ENCODE results near the gene MMP20. TPM values are rescaled to one million over a fixed set of nuclear protein-coding genes. Genes with fewer than 3 reads are reported as not detected.

The MMP20 gene
- total and polyA plus RNA-seq, 2 donors (not counting 3 experiments of a cell fraction or from before 2014, with no cell fraction given), result not detected

GRCh38 chr11:102534261-102534872, 90.8 kb downstream of the MMP20 start:
- H3K4me3 ChIP-seq (replicated peaks in 1 of 3; ENCODE audit: insufficient read depth in 1 of 3, low read depth in 1 of 3, low read length in 3 of 3), result no peak overlapping the region
- ChIA-PET CTCF (no interaction called here), POLR2A (no interaction called here)
- H3K9me1 ChIP-seq (replicated peaks; ENCODE audit: control insufficient read depth, extremely low read depth, insufficient read depth, low read length), result no peaks in the 10 kb centered on the region
- intact Hi-C loops (cut with micrococcal nuclease), result no loop called here
- no peak overlapping the region for H2AFZ ChIP-seq (ENCODE audit: low read depth, low read length)
- H3K4me1 ChIP-seq (ENCODE audit: control insufficient read depth, extremely low read depth, insufficient read depth, low read length), result peaks cover 14% of the 10 kb centered on the region
- TF ChIP-seq FOS (IDR thresholded peaks at IDR 0.05; ENCODE audit: borderline replicate concordance, insufficient read depth, low read length) (no peak), JUN (IDR thresholded peaks at IDR 0.05; ENCODE audit: borderline replicate concordance, insufficient read depth, insufficient read length, low read depth) (no peak), CTCF (IDR thresholded peaks at IDR 0.05; ENCODE audit: extremely low read depth in 1 of 2, insufficient read depth in 1 of 2, low read depth in 1 of 2, low read length in 2 of 2) (no peak), POLR2A (IDR thresholded peaks at IDR 0.05; ENCODE audit: low read depth, low read length) (no peak)
- no peak for FAIRE-seq
- no peaks in the 10 kb centered on the region for H3K9me3 ChIP-seq (replicated peaks; ENCODE audit: control insufficient read depth, insufficient read depth, low read length)
- no peak overlapping the region for H3K27ac ChIP-seq (ENCODE audit: insufficient read depth, low read depth, low read length)
- H3K36me3 ChIP-seq (ENCODE audit: control insufficient read depth in 2 of 2, extremely low read depth in 1 of 2, insufficient read depth in 2 of 2, low read length in 2 of 2), result no peaks in the 10 kb centered on the region
- dilution Hi-C loops (cut with MboI; ENCODE audit: extremely low pct_ligation_motif_present, low sequenced_read_pairs), result no loop called here
- no peak for DNase-seq (ENCODE audit: low read depth, low spot score)
- H3K27me3 ChIP-seq (ENCODE audit: control insufficient read depth in 2 of 2, insufficient read depth in 2 of 2, low read length in 2 of 2), result peaks cover 6 to 7% of the 10 kb centered on the region in 2 experiments
- no peaks in the 10 kb centered on the region for H3K79me2 ChIP-seq (ENCODE audit: control insufficient read depth, insufficient read depth, low read length)
- H3K9ac ChIP-seq (replicated peaks; ENCODE audit: extremely low read depth, insufficient read depth, low read length), result no peak overlapping the region
- no peaks in the 10 kb centered on the region for H4K20me1 ChIP-seq (replicated peaks; ENCODE audit: control insufficient read depth, extremely low read depth, insufficient read depth, low read length)
- no TSS peak for BruUV-seq (replicated peaks)
- no peak overlapping the region for H3K4me2 ChIP-seq (ENCODE audit: insufficient read depth, low read length)

GRCh38 chr11:102530558-102530957, 94.6 kb downstream of the MMP20 start, which contains the start of gene MMP7:
Gene MMP7 (minus strand): TSS chr11:102530747. CDS start chr11:102530700, 47 bp downstream.
- Histone ChIP-seq H3K4me2 (ENCODE audit: insufficient read depth, low read length) (peak within 1 kb of the TSS; percentile 35), H3K9ac (replicated peaks; ENCODE audit: extremely low read depth, insufficient read depth, low read length) (peak within 1 kb of the TSS; percentile 3), H3K36me3 (ENCODE audit: control insufficient read depth in 2 of 2, extremely low read depth in 1 of 2, insufficient read depth in 2 of 2, low read length in 2 of 2) (no peaks in the 10 kb centered on the region), H3K4me1 (ENCODE audit: control insufficient read depth, extremely low read depth, insufficient read depth, low read length) (peaks cover 14% of the 10 kb centered on the region), H2AFZ (ENCODE audit: low read depth, low read length) (peak within 1 kb of the TSS; percentile 58), H4K20me1 (replicated peaks; ENCODE audit: control insufficient read depth, extremely low read depth, insufficient read depth, low read length) (no peaks in the 10 kb centered on the region), H3K9me1 (replicated peaks; ENCODE audit: control insufficient read depth, extremely low read depth, insufficient read depth, low read length) (no peaks in the 10 kb centered on the region), H3K4me3 (replicated peaks in 1 of 3; ENCODE audit: insufficient read depth in 1 of 3, low read depth in 1 of 3, low read length in 3 of 3) (peak within 1 kb of the TSS in 2 of 3 experiments; percentile 6 to 11), H3K9me3 (replicated peaks; ENCODE audit: control insufficient read depth, insufficient read depth, low read length) (no peaks in the 10 kb centered on the region), H3K79me2 (ENCODE audit: control insufficient read depth, insufficient read depth, low read length) (no peaks in the 10 kb centered on the region), H3K27ac (ENCODE audit: insufficient read depth, low read depth, low read length) (peak within 1 kb of the TSS; percentile 37), H3K27me3 (ENCODE audit: control insufficient read depth in 2 of 2, insufficient read depth in 2 of 2, low read length in 2 of 2) (peaks cover 0 to 3% of the 10 kb centered on the region in 2 experiments)
- BruUV-seq (replicated peaks), result no TSS peak
- DNase-seq (ENCODE audit: low read depth, low spot score) (peak; percentile 89), FAIRE-seq (peak; percentile 67)
- ChIA-PET POLR2A (no interaction called here), CTCF (interaction anchor here (0.8 to 2.3 kb wide), 4 partner anchors 9 to 136 kb away, joined by 3 to 8 read pairs (median 4); no protein-coding TSS in a partner anchor)
- intact Hi-C loops (cut with micrococcal nuclease) (no loop called here), dilution Hi-C loops (cut with MboI; ENCODE audit: extremely low pct_ligation_motif_present, low sequenced_read_pairs) (no loop called here)
- TF ChIP-seq JUN (IDR thresholded peaks at IDR 0.05; ENCODE audit: borderline replicate concordance, insufficient read depth, insufficient read length, low read depth), result peak; percentile 49
- no peak for TF ChIP-seq POLR2A (IDR thresholded peaks at IDR 0.05; ENCODE audit: low read depth, low read length)
- no peak for TF ChIP-seq EZH2 (IDR thresholded peaks at IDR 0.05; ENCODE audit: borderline replicate concordance, low read depth, low read length, severe bottlenecking)
- TF ChIP-seq MAX (IDR thresholded peaks at IDR 0.05; ENCODE audit: insufficient read depth, insufficient read length), result no peak
- peak; percentile 24 for TF ChIP-seq POLR2AphosphoS5 (IDR thresholded peaks at IDR 0.05; ENCODE audit: insufficient read depth, low read depth, low read length)
- peak; percentile 52 for TF ChIP-seq FOS (IDR thresholded peaks at IDR 0.05; ENCODE audit: borderline replicate concordance, insufficient read depth, low read length)
- TF ChIP-seq MYC (IDR thresholded peaks at IDR 0.05; ENCODE audit: low read depth, low read length), result no peak
- TF ChIP-seq GATA2 (IDR thresholded peaks at IDR 0.05; ENCODE audit: insufficient read depth, insufficient read length, low read depth, low read length), result no peak
- no peak for TF ChIP-seq CTCF (IDR thresholded peaks at IDR 0.05; ENCODE audit: extremely low read depth in 1 of 2, insufficient read depth in 1 of 2, low read depth in 1 of 2, low read length in 2 of 2)

Data from endothelial cell of umbilical vein (primary cell).